Fibroblast of mammary gland (primary cell): ENCODE results near the gene TRIM54.
"Not testable (repeated sequence)": the region's sequence is repeated elsewhere in the genome, so short reads cannot be mapped to it uniquely, and the experiment has no call there.

Experiments used
- DNase-seq: peaks from one replicate; pipeline ENCODE4 v3.0.0-alpha.2; 2010; ENCODE audit warnings: low read depth
- H3K4me3 ChIP-seq: 2 replicates; pipeline ENCODE4 v1.5.1; 2011; ENCODE audit warnings: low read depth, mild to moderate bottlenecking, low read length, moderate library complexity; ENCODE audit not compliant: control insufficient read depth
- TF ChIP-seq, protein P1 (sequence below): conservative IDR thresholded peaks from 2 replicates; pipeline ENCODE4 v1.5.1; 2011; ENCODE audit warnings: low read depth, low read length, inconsistent platforms; ENCODE audit not compliant: control insufficient read depth, insufficient read depth

Gene TRIM54

GRCh38 chr2:27313882-27314645 lies 31.8 kb downstream of the TRIM54 start:
- TF ChIP-seq, protein P1, sequence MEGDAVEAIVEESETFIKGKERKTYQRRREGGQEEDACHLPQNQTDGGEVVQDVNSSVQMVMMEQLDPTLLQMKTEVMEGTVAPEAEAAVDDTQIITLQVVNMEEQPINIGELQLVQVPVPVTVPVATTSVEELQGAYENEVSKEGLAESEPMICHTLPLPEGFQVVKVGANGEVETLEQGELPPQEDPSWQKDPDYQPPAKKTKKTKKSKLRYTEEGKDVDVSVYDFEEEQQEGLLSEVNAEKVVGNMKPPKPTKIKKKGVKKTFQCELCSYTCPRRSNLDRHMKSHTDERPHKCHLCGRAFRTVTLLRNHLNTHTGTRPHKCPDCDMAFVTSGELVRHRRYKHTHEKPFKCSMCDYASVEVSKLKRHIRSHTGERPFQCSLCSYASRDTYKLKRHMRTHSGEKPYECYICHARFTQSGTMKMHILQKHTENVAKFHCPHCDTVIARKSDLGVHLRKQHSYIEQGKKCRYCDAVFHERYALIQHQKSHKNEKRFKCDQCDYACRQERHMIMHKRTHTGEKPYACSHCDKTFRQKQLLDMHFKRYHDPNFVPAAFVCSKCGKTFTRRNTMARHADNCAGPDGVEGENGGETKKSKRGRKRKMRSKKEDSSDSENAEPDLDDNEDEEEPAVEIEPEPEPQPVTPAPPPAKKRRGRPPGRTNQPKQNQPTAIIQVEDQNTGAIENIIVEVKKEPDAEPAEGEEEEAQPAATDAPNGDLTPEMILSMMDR: no peak
- H3K4me3 ChIP-seq: no peak overlapping the region
- no peak for DNase-seq

- H3K4me3 ChIP-seq: no peak overlapping the region
- TF ChIP-seq, protein P1: no peak
- no peak for DNase-seq
Measured at GRCh38 chr2:27314709-27315108, 32.5 kb downstream of the TRIM54 start.

- TF ChIP-seq, protein P1: no peak
- H3K4me3 ChIP-seq: no peak overlapping the region
- DNase-seq: no peak
Measured at GRCh38 chr2:27315122-27315521, 32.9 kb downstream of the TRIM54 start.

DNA sequence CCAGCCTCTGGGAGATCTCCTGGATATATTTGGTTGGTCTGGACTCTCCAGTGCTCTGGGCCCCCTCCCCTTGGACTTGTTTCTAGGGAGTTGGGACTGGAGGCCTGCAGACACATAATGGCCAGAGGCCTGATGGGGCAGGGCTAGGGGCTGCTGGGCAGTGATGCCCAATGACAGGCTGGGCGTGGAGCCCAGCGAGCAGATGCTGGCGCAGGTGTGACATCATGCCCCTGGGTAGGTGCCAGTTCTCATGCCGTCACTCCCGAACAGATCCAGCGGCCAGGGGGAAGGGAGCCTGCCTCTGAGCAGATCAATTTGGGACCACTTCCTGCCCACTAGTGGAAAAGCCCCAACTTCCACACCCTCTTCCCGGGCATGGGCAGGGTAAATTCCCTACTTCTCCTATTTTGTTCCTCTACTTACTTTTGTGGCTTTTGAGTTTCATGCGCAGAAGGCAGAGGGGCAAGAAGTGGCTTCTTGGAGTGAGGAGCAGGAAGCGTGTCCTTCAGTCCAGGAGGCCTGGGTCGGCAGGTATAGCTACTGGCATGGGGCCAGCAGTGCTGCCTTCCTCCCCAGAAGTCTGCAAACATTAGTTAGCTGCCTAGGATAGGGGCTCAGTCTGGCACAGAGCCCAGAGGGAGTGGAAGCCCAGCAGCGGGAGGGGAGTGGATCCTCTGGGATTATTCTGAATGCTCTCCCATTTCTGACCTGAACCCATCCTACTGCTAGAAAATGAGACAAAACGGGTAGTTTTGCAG lies 34.6 kb downstream of the TRIM54 start:
- TF ChIP-seq, protein P1: no peak
- DNase-seq: peak; percentile 72
- H3K4me3 ChIP-seq: no peak overlapping the region

DNA sequence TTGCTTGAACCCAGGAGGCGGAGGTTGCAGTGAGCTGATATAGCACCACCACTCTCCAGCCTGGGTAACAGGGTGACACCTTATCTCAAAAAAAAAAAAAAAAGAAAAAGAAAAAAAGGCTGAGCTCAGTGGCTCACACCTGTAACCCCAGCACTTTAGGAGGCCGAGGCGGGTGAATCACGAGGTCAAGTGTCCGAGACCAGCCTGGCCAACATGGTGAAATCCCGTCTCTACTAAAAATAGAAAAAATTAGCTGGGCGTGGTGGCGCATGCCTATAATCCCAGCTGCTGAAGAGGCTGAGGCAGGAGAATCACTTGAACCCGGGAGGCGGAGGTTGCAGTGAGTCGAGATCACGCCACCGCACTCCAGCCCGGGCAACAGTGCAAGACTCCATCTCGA lies 37.6 kb downstream of the TRIM54 start:
- not testable (repeated sequence) for DNase-seq, H3K4me3 ChIP-seq

DNA sequence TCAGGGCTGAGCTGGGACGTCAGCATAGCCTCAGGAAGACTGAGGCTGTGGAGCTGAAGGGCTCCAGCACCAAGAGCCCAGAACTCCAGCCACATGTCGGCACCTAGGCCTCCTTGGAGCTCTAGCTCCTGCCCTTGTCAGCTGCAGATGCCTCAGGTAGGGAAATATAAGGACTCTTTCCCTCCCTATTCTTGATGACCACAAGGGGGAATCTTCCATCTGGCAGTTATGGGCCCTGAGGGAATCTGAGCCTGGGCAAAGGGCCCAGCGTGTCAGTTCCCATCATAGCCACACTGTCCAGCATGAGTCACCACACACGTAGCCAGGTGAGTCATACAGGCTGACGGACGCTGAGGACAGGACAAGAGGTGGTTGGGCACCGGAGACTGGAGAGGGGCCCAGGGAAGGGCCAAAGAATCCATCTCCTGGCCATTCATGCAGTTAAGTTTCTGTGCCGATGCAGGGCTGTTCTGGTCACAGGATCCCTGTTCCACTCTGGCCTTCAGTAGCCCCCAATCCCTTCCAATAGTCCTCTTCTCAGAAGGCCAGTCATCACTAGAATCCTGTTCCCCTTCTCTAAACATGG lies 38.8 kb downstream of the TRIM54 start:
- peak overlapping the region; percentile 9 for H3K4me3 ChIP-seq
- TF ChIP-seq, protein P1: peak; percentile 78
- peak; percentile 100 for DNase-seq

DNA sequence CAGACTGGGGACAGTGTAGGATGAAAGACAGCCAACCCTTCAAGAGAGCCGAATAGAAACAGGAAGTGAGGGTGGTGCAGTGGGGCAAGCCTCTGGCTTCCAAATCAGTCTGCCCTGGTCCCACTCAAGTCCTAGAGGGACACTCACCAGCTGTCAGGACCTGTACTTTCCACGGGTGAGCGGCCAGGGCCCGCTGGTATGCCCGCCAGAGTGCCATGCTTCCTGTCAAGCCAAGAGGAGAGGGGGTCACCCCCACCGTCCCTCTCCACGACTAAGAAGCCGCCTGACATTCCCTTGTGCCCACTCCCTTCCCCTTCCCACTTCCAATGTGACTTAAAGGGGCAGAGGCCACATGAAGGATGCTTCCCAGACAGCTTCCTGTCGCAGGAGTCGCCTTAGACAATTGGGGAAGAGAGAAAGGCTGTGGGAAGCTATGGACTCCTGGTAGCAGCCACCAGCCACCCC lies 40.1 kb downstream of the TRIM54 start:
- DNase-seq: peak; percentile 32
- peak overlapping the region; percentile 99 for H3K4me3 ChIP-seq
- TF ChIP-seq, protein P1: no peak
